HCT116 (cell line): ENCODE data around the gene THSD4. TPM values are rescaled to one million over a fixed set of nuclear protein-coding genes. Genes with fewer than 3 reads are reported as not detected.

Source experiments
- ATAC-seq: fragments of 200-7000 bp; cut with Tn5 transposase; 2 replicates; pipeline ENCODE4 v1.9.1; 2020; ENCODE audit warnings: mild to moderate bottlenecking, moderate library complexity
- BruUV-seq: library from RNA; stranded (reverse); fragments of 400-500 nt; replicated peaks from 2 replicates; lab custom pipeline; 2021; lab: Mats Ljungman, UMichigan
- CTCF ChIA-PET: fragments of 300-600 bp; sonication (Branson Sonifier 250); formaldehyde crosslinking; loops from one replicate; lab custom pipeline; 2021; ENCODE audit warnings: antibody characterized with exemption; lab: Charles Lee
- POLR2A ChIA-PET: fragments of 300-600, 350-600 bp; sonication (Branson Sonifier 250); formaldehyde crosslinking; loops from one replicate; lab custom pipeline; 2021; ENCODE audit warnings: antibody characterized with exemption; lab: Charles Lee
- RAD21 ChIA-PET, 2 experiments: fragments of 300-600 bp; sonication (Branson Sonifier 250); formaldehyde crosslinking; loops; one replicate each; lab custom pipeline; 2023; ENCODE audit warnings: low total read pairs in 2 of 2; ENCODE audit not compliant: uncharacterized antibody in 2 of 2, unreplicated experiment in 2 of 2, low non-redundant PET in 1 of 2; lab: Charles Lee
- DNase-seq: peaks from one replicate; pipeline ENCODE4 v3.0.0-alpha.2; 2010; ENCODE audit warnings: low read depth, low spot score
- H2AFZ ChIP-seq: fragments of 200-600 bp; shearing (Covaris generic), sonication (generic); 2 replicates; pipeline ENCODE4 v1.6.1; 2017; ENCODE audit warnings: low read depth, mixed run types, mixed read lengths, antibody characterized with exemption, low read length; ENCODE audit not compliant: poor library complexity, severe bottlenecking
- H3K27ac ChIP-seq: 2 replicates; pipeline ENCODE4 v1.5.1; 2012; ENCODE audit warnings: low read depth, low read length
- H3K27me3 ChIP-seq: fragments of 200-600 bp; sonication (generic); 2 replicates; pipeline ENCODE4 v1.6.1; 2016; ENCODE audit warnings: mixed run types, low read length, mixed read lengths; ENCODE audit not compliant: insufficient read depth
- H3K36me3 ChIP-seq, 2 experiments: fragments of 200-500 bp in 1 of 2; fragments of 200-600 bp in 1 of 2; sonication (Bioruptor generic) in 1 of 2; sonication (generic) in 1 of 2; 2 replicates each; pipeline versions ENCODE4 v1.5.1 to v1.6.1; 2014 to 2016; ENCODE audit warnings: low read length in 2 of 2, inconsistent platforms in 1 of 2, mixed read lengths in 1 of 2, mixed run types in 1 of 2; ENCODE audit not compliant: insufficient read depth in 2 of 2, control insufficient read depth in 1 of 2
- H3K4me1 ChIP-seq, 2 experiments: fragments of 200-600 bp in 1 of 2; sonication (generic) in 1 of 2; 2 replicates each; pipeline versions ENCODE4 v1.5.1 to v1.6.1; 2012 to 2017; ENCODE audit warnings: low read length in 2 of 2, inconsistent platforms in 1 of 2, mild to moderate bottlenecking in 1 of 2, mixed read lengths in 1 of 2, mixed run types in 1 of 2, moderate library complexity in 1 of 2; ENCODE audit not compliant: insufficient read depth in 2 of 2, control insufficient read depth in 1 of 2
- H3K4me2 ChIP-seq: fragments of 200-600 bp; sonication (generic); 2 replicates; pipeline ENCODE4 v1.6.1; 2017; ENCODE audit warnings: mixed run types, low read length, mixed read lengths
- H3K4me3 ChIP-seq, 2 experiments: fragments of 200-600 bp in 1 of 2; sonication (generic) in 1 of 2; replicated peaks in 1 of 2; 2 replicates each; pipeline ENCODE4 v1.5.1; 2011 to 2016; ENCODE audit warnings: low read length in 2 of 2, control low read depth in 1 of 2, low read depth in 1 of 2, mild to moderate bottlenecking in 1 of 2, mixed read lengths in 1 of 2, mixed run types in 1 of 2
- H3K79me2 ChIP-seq: fragments of 200-600 bp; sonication (generic); 2 replicates; pipeline ENCODE4 v1.6.1; 2017; ENCODE audit warnings: mild to moderate bottlenecking, mixed run types, low read length, moderate library complexity, mixed read lengths; ENCODE audit not compliant: insufficient read depth
- H3K9ac ChIP-seq: fragments of 200-600 bp; sonication (generic); 2 replicates; pipeline ENCODE4 v1.6.1; 2016; ENCODE audit warnings: low read length, mixed read lengths
- H3K9me2 ChIP-seq: fragments of 200-600 bp; sonication (generic), shearing (Covaris generic); 2 replicates; pipeline ENCODE4 v1.6.1; 2017; ENCODE audit warnings: mixed run types, mild to moderate bottlenecking, moderate library complexity; ENCODE audit not compliant: insufficient read depth
- H3K9me3 ChIP-seq, 2 experiments: fragments of 200-500 bp in 1 of 2; fragments of 200-600 bp in 1 of 2; sonication (Bioruptor generic) in 1 of 2; sonication (generic) in 1 of 2; 2 replicates each; pipeline ENCODE4 v1.6.1; 2014 to 2017; ENCODE audit warnings: low read length in 2 of 2, mixed read lengths in 2 of 2, inconsistent platforms in 1 of 2, low read depth in 1 of 2, mild to moderate bottlenecking in 1 of 2, mixed run types in 1 of 2, moderate library complexity in 1 of 2; ENCODE audit not compliant: control insufficient read depth in 1 of 2, insufficient read depth in 1 of 2
- H4K20me1 ChIP-seq: fragments of 200-600 bp; sonication (generic), shearing (Covaris generic); 2 replicates; pipeline ENCODE4 v1.6.1; 2017; ENCODE audit warnings: mixed run types, mild to moderate bottlenecking, moderate library complexity; ENCODE audit not compliant: insufficient read depth
- CEBPB ChIP-seq: IDR thresholded peaks from 2 replicates; pipeline ENCODE4 v1.6.1; 2012; ENCODE audit warnings: low read depth
- EZH2phosphoT487 ChIP-seq: fragments of 200-600 bp; IDR thresholded peaks from 2 replicates; pipeline ENCODE4 v1.6.1; 2018; ENCODE audit warnings: antibody characterized with exemption, borderline replicate concordance
- FOSL1 ChIP-seq: IDR thresholded peaks from 2 replicates; pipeline ENCODE4 v1.6.1; 2012; ENCODE audit warnings: low read depth
- JUND ChIP-seq: IDR thresholded peaks from 2 replicates; pipeline ENCODE4 v1.6.1; 2012
- RAD21 ChIP-seq: IDR thresholded peaks from 2 replicates; pipeline ENCODE4 v1.6.1; 2012; ENCODE audit warnings: low read depth, mild to moderate bottlenecking
- SIN3A ChIP-seq: IDR thresholded peaks from 2 replicates; pipeline ENCODE4 v1.6.1; 2012; ENCODE audit warnings: low read depth
- SRF ChIP-seq: IDR thresholded peaks from 2 replicates; pipeline ENCODE4 v1.6.1; 2012; ENCODE audit warnings: low read depth
- TCF7L2 ChIP-seq: IDR thresholded peaks from 2 replicates; pipeline ENCODE4 v1.7.0; 2011; ENCODE audit warnings: borderline replicate concordance, inconsistent platforms; ENCODE audit not compliant: insufficient read depth, insufficient read length; ENCODE audit errors: extremely low read depth
- intact Hi-C: fragments of 100-400 bp; cut with micrococcal nuclease; formaldehyde crosslinking; loops from 2 replicates; pipeline ENCODE4 v1.10.0; 2022
- total RNA-seq: library from RNA; stranded (reverse); gene quantifications from one replicate; pipeline ENCODE4 v1.2.1, GENCODE V29; 2021; ENCODE audit not compliant: unreplicated experiment
- TF ChIP-seq, protein P1 (sequence below): IDR thresholded peaks from 2 replicates; pipeline ENCODE4 v1.6.1; 2012
- TF ChIP-seq, protein P2 (sequence below): IDR thresholded peaks from 2 replicates; pipeline ENCODE4 v1.6.1; 2012; ENCODE audit warnings: low read depth
- TF ChIP-seq, protein P3 (sequence below): IDR thresholded peaks from 2 replicates; pipeline ENCODE4 v1.6.1; 2012

Gene THSD4
- total RNA-seq, 1 experiment from 2014 or later: 30.5 TPM

DNA sequence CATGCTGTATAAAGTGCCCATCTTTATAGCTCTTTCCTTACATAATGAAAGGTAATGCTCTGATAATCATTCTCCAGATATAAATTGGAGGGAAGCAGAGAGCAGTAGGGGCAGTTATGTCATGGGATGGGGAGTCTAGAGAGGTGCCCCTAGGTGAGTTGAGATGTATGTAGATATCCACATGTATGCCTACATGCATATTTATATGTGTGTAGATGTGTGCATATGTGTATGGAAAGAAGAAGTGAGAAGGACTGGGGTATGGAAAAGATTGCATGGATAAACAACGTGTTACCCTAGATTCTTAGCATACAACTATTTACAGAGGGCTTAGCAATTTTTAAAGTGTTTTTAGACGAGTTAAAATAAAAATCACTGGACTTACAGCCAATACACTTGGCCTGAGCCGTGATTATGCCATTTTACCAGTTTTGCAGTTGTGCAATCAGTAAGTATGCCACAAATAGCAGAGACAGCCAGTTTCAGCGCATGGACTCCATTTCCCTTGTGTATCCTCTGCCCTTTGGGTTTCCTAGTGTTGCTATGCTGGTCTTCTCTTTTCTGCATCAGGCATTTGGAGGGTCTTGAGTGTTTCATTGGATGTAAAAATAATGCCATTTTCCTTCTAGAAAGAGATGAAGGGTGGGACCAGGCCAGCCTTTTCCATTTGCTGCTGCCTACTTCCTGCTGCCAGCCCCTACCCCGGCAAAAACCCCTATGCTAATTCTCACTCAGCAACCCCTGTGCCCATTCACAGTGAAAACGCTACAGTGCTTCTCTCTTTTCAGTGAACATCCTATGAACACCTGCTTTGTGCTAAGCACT, 495.7 kb downstream of the THSD4 start:
- intact Hi-C loops: no loop called here
- Histone ChIP-seq H3K9me2 (no peaks in the 10 kb centered on the region), H3K27ac (no peak overlapping the region), H3K9me3 (no peaks in the 10 kb centered on the region), H2AFZ (no peak overlapping the region), H3K4me2 (no peak overlapping the region), H3K27me3 (no peaks in the 10 kb centered on the region), H3K79me2 (no peaks in the 10 kb centered on the region), H3K4me1 (no peaks in the 10 kb centered on the region), H4K20me1 (no peaks in the 10 kb centered on the region), H3K36me3 (no peaks in the 10 kb centered on the region), H3K9ac (no peak overlapping the region), H3K4me3 (no peak overlapping the region)
- BruUV-seq: no TSS peak
- TF ChIP-seq FOSL1 (no peak), JUND (no peak), CEBPB (no peak), TCF7L2 (no peak), EZH2phosphoT487 (no peak), SIN3A (no peak), RAD21 (no peak), SRF (no peak)
- TF ChIP-seq, protein P1, sequence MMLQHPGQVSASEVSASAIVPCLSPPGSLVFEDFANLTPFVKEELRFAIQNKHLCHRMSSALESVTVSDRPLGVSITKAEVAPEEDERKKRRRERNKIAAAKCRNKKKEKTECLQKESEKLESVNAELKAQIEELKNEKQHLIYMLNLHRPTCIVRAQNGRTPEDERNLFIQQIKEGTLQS: no peak
- TF ChIP-seq, protein P2, sequence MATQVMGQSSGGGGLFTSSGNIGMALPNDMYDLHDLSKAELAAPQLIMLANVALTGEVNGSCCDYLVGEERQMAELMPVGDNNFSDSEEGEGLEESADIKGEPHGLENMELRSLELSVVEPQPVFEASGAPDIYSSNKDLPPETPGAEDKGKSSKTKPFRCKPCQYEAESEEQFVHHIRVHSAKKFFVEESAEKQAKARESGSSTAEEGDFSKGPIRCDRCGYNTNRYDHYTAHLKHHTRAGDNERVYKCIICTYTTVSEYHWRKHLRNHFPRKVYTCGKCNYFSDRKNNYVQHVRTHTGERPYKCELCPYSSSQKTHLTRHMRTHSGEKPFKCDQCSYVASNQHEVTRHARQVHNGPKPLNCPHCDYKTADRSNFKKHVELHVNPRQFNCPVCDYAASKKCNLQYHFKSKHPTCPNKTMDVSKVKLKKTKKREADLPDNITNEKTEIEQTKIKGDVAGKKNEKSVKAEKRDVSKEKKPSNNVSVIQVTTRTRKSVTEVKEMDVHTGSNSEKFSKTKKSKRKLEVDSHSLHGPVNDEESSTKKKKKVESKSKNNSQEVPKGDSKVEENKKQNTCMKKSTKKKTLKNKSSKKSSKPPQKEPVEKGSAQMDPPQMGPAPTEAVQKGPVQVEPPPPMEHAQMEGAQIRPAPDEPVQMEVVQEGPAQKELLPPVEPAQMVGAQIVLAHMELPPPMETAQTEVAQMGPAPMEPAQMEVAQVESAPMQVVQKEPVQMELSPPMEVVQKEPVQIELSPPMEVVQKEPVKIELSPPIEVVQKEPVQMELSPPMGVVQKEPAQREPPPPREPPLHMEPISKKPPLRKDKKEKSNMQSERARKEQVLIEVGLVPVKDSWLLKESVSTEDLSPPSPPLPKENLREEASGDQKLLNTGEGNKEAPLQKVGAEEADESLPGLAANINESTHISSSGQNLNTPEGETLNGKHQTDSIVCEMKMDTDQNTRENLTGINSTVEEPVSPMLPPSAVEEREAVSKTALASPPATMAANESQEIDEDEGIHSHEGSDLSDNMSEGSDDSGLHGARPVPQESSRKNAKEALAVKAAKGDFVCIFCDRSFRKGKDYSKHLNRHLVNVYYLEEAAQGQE: no peak
- TF ChIP-seq, protein P3, sequence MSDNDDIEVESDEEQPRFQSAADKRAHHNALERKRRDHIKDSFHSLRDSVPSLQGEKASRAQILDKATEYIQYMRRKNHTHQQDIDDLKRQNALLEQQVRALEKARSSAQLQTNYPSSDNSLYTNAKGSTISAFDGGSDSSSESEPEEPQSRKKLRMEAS: no peak
- CTCF ChIA-PET: no interaction called here
- POLR2A ChIA-PET: no interaction called here
- ATAC-seq: no peak
- DNase-seq: no peak
- RAD21 ChIA-PET: no interaction called here
